GM23338 (cell line): ENCODE measurements around the gene AMFR. TPM values are rescaled to one million over a fixed set of nuclear protein-coding genes. Genes with fewer than 3 reads are reported as not detected.

Experiments
- ATAC-seq: fragments of 200-7000 bp; cut with Tn5 transposase; 3 replicates; pipeline ENCODE4 v1.9.1; 2020
- DNase-seq: peaks from one replicate; pipeline ENCODE4 v3.0.0-alpha.2; 2015; ENCODE audit warnings: low spot score
- H2AFZ ChIP-seq: fragments of 200-600 bp; sonication (generic); 2 replicates; pipeline ENCODE4 v1.8.0; 2016; ENCODE audit warnings: antibody characterized with exemption, mild to moderate bottlenecking, moderate library complexity
- H3F3A ChIP-seq: fragments of 200-600 bp; sonication (generic); replicated peaks from 2 replicates; pipeline ENCODE4 v1.8.0; 2017; ENCODE audit warnings: antibody characterized with exemption, mixed run types, low read depth
- H3K27ac ChIP-seq: fragments of 200-600 bp; sonication (generic); 2 replicates; pipeline ENCODE4 v1.6.1; 2016; ENCODE audit warnings: low read depth
- H3K27me3 ChIP-seq: fragments of 200-600 bp; sonication (generic); 2 replicates; pipeline ENCODE4 v1.8.0; 2016; ENCODE audit warnings: mild to moderate bottlenecking, mixed run types, moderate library complexity; ENCODE audit not compliant: insufficient read depth
- H3K36me3 ChIP-seq: fragments of 200-600 bp; sonication (generic); 2 replicates; pipeline ENCODE4 v1.8.0; 2016; ENCODE audit warnings: mild to moderate bottlenecking; ENCODE audit not compliant: insufficient read depth
- H3K4me1 ChIP-seq: fragments of 200-600 bp; sonication (generic); 2 replicates; pipeline ENCODE4 v1.8.0; 2016; ENCODE audit warnings: mild to moderate bottlenecking, moderate library complexity; ENCODE audit not compliant: insufficient read depth
- H3K4me2 ChIP-seq: fragments of 200-600 bp; sonication (generic); 2 replicates; pipeline ENCODE4 v1.7.1; 2017; ENCODE audit warnings: mixed run types
- H3K4me3 ChIP-seq: fragments of 200-600 bp; sonication (generic); 2 replicates; pipeline ENCODE4 v1.6.1; 2016; ENCODE audit warnings: mixed run types
- H3K79me2 ChIP-seq: fragments of 200-600 bp; sonication (generic); replicated peaks from 2 replicates; pipeline ENCODE4 v1.8.0; 2017; ENCODE audit warnings: mild to moderate bottlenecking; ENCODE audit not compliant: insufficient read depth
- H3K9me2 ChIP-seq: fragments of 200-600 bp; sonication (generic); 2 replicates; pipeline ENCODE4 v1.8.0; 2017; ENCODE audit not compliant: insufficient read depth
- H4K20me1 ChIP-seq: fragments of 200-600 bp; sonication (generic); replicated peaks from 2 replicates; pipeline ENCODE4 v1.8.0; 2017; ENCODE audit warnings: mild to moderate bottlenecking; ENCODE audit not compliant: insufficient read depth
- H3K27ac Mint-ChIP-seq: 2 replicates; pipeline ENCODE4 v1.8.0; 2020; ENCODE audit warnings: inconsistent platforms, mild to moderate bottlenecking, moderate library complexity, mixed read lengths
- H3K27me3 Mint-ChIP-seq: 3 replicates; pipeline ENCODE4 v1.8.0; 2022; ENCODE audit warnings: low read depth, mild to moderate bottlenecking, moderate library complexity, mixed read lengths, inconsistent platforms; ENCODE audit not compliant: insufficient read depth, poor library complexity
- H3K36me3 Mint-ChIP-seq: 3 replicates; pipeline ENCODE4 v1.8.0; 2021; ENCODE audit warnings: low read depth, mild to moderate bottlenecking, inconsistent platforms, moderate library complexity, mixed read lengths
- H3K4me1 Mint-ChIP-seq: 3 replicates; pipeline ENCODE4 v1.8.0; 2020; ENCODE audit warnings: mild to moderate bottlenecking, inconsistent platforms, mixed read lengths
- H3K4me3 Mint-ChIP-seq: 3 replicates; pipeline ENCODE4 v1.8.0; 2021; ENCODE audit warnings: moderate library complexity, mild to moderate bottlenecking, inconsistent platforms, mixed read lengths
- H3K9me3 Mint-ChIP-seq: 3 replicates; pipeline ENCODE4 v1.8.0; 2020; ENCODE audit warnings: moderate library complexity, mild to moderate bottlenecking, inconsistent platforms, mixed read lengths
- CREB1 ChIP-seq: fragments of 250-450 bp; sonication (Bioruptor Pico); IDR thresholded peaks from 2 replicates; pipeline ENCODE4 v1.5.0; 2020; ENCODE audit warnings: low read depth, mild to moderate bottlenecking, moderate library complexity
- CTCF ChIP-seq, 2 experiments: fragments of 200-600 bp in 1 of 2; sonication (generic) in 1 of 2; conservative IDR thresholded peaks; 2 replicates each; pipeline versions ENCODE4 v1.5.1 to v1.6.1; 2016 to 2017; ENCODE audit warnings: antibody characterized with exemption in 2 of 2, low read depth in 2 of 2, mild to moderate bottlenecking in 2 of 2, moderate library complexity in 1 of 2
- ETS1 ChIP-seq: IDR thresholded peaks from 2 replicates; pipeline ENCODE4 v1.6.1; 2016; ENCODE audit warnings: antibody characterized with exemption
- EZH2phosphoT487 ChIP-seq: fragments of 200-600 bp; sonication (generic); IDR thresholded peaks from one replicate; pipeline ENCODE4 v1.8.1; 2018; ENCODE audit warnings: antibody characterized with exemption; ENCODE audit not compliant: unreplicated experiment
- POLR2AphosphoS5 ChIP-seq: IDR thresholded peaks from 2 replicates; pipeline ENCODE4 v1.6.1; 2016; ENCODE audit warnings: antibody characterized with exemption, low read depth
- REST ChIP-seq: IDR thresholded peaks from one replicate; pipeline ENCODE4 v1.6.1; 2018; ENCODE audit warnings: antibody characterized with exemption; ENCODE audit not compliant: unreplicated experiment
- STAT1 ChIP-seq: IDR thresholded peaks from one replicate; pipeline ENCODE4 v1.6.1; 2016; ENCODE audit warnings: antibody characterized with exemption; ENCODE audit not compliant: unreplicated experiment
- ZNF114 ChIP-seq: fragments of 250-450 bp; sonication (Bioruptor Pico); IDR thresholded peaks from 2 replicates; pipeline ENCODE4 v1.5.0; 2020; ENCODE audit warnings: mild to moderate bottlenecking, moderate library complexity
- ZNF331 ChIP-seq: fragments of 250-450 bp; sonication (Bioruptor Pico); IDR thresholded peaks from 2 replicates; pipeline ENCODE4 v1.5.0; 2020; ENCODE audit warnings: low read depth, mild to moderate bottlenecking, moderate library complexity
- polyA plus RNA-seq: library from polyadenylated mRNA; unstranded; fragments of >200 nt; fragmentation: Nextera tagmentation; extraction: Ambion mirVana; gene quantifications from 2 replicates; pipeline ENCODE4 v1.2.1, GENCODE V29; 2016
- total RNA-seq: library from RNA; depleted of rRNA; stranded (reverse); fragments of >200 nt; shearing (Covaris generic); gene quantifications from 2 replicates; pipeline ENCODE4 v1.2.3, GENCODE V29; 2014

AMFR gene
- total and polyA plus RNA-seq, 2 experiments from 2014 or later = 9.0 to 41.1 TPM

- Mint-ChIP-seq H3K4me1 (peaks cover 38% of the 10 kb centered on the region), H3K27ac (no peak overlapping the region), H3K36me3 (no peaks in the 10 kb centered on the region), H3K4me3 (peak overlapping the region; percentile 26; the same call in 2 of the 3 replicates), H3K9me3 (no peaks in the 10 kb centered on the region), H3K27me3 (peaks cover 21% of the 10 kb centered on the region)
- H3K27me3 ChIP-seq = peaks cover 15% of the 10 kb centered on the region
- H3K79me2 ChIP-seq = peaks cover 63% of the 10 kb centered on the region
- TF ChIP-seq POLR2AphosphoS5 = no peak
- no peak for TF ChIP-seq REST
- TF ChIP-seq ZNF114 = no peak
- TF ChIP-seq CTCF (conservative IDR thresholded peaks at IDR 0.05; ENCODE audit: low read depth in 2 of 2) = no peak
- TF ChIP-seq EZH2phosphoT487 = no peak
- TF ChIP-seq ETS1 = no peak
- ATAC-seq (no peak), DNase-seq (no peak)
- H3K4me2 ChIP-seq = peak overlapping the region; percentile 87
- no peak overlapping the region for H3K4me3 ChIP-seq
- no peaks in the 10 kb centered on the region for H3K36me3 ChIP-seq
- no peak overlapping the region for H3K27ac ChIP-seq
- peaks cover 7% of the 10 kb centered on the region for H3F3A ChIP-seq
- peaks cover 28% of the 10 kb centered on the region for H3K4me1 ChIP-seq
- H3K9me2 ChIP-seq = peaks cover 3% of the 10 kb centered on the region; the same call in 1 of the 2 replicates
- peaks cover 26% of the 10 kb centered on the region for H4K20me1 ChIP-seq
- no peak overlapping the region for H2AFZ ChIP-seq
Observed at GRCh38 chr16:56422896-56423441, 2.4 kb downstream of the AMFR start.

GRCh38 chr16:56421976-56422669, 3.2 kb downstream of the AMFR start:
- Mint-ChIP-seq H3K36me3 (no peaks in the 10 kb centered on the region), H3K27me3 (peaks cover 21% of the 10 kb centered on the region), H3K4me1 (peaks cover 38% of the 10 kb centered on the region), H3K9me3 (no peaks in the 10 kb centered on the region), H3K4me3 (no peak overlapping the region; the same call in 2 of the 3 replicates), H3K27ac (no peak overlapping the region)
- Histone ChIP-seq H3K4me1 (peaks cover 28% of the 10 kb centered on the region), H3F3A (peaks cover 7% of the 10 kb centered on the region), H4K20me1 (peaks cover 26% of the 10 kb centered on the region), H3K36me3 (no peaks in the 10 kb centered on the region), H3K79me2 (peaks cover 72% of the 10 kb centered on the region), H3K4me2 (peak overlapping the region; percentile 87), H3K9me2 (peaks cover 3% of the 10 kb centered on the region; the same call in 1 of the 2 replicates), H3K27me3 (peaks cover 15% of the 10 kb centered on the region), H3K27ac (no peak overlapping the region), H3K4me3 (no peak overlapping the region), H2AFZ (no peak overlapping the region)
- no peak for TF ChIP-seq CREB1 (CRISPR knock-in tag)
- no peak for TF ChIP-seq EZH2phosphoT487
- TF ChIP-seq ZNF331 (CRISPR knock-in tag) = no peak
- TF ChIP-seq STAT1 = no peak
- DNase-seq = no peak
- ATAC-seq = no peak
